ACC112 (cell line): Measurements from ENCODE around the gene LRRC46.

Experiments
- H2AFZ ChIP-seq: fragments of 200-600 bp; sonication (generic); one replicate; pipeline ENCODE4 v1.6.0; 2017; ENCODE audit warnings: antibody characterized with exemption, low read length; ENCODE audit not compliant: unreplicated experiment
- H3K27ac ChIP-seq: fragments of 200-600 bp; sonication (generic); 2 replicates; pipeline ENCODE4 v1.5.1; 2014; ENCODE audit warnings: low read depth, mild to moderate bottlenecking, antibody characterized with exemption, low read length, moderate library complexity
- H3K27me3 ChIP-seq: fragments of 200-600 bp; sonication (generic); 2 replicates; pipeline ENCODE4 v1.6.1; 2014; ENCODE audit warnings: mild to moderate bottlenecking, antibody characterized with exemption, low read length, moderate library complexity, mixed read lengths; ENCODE audit not compliant: insufficient read depth
- H3K36me3 ChIP-seq: fragments of 200-600 bp; sonication (generic); 2 replicates; pipeline ENCODE4 v1.6.1; 2016; ENCODE audit warnings: mild to moderate bottlenecking, antibody characterized with exemption, low read length, moderate library complexity, mixed read lengths; ENCODE audit not compliant: insufficient read depth
- H3K4me1 ChIP-seq: fragments of 200-600 bp; sonication (generic); one replicate; pipeline ENCODE4 v1.6.1; 2016; ENCODE audit warnings: low read length, mixed read lengths; ENCODE audit not compliant: insufficient read depth, unreplicated experiment, control insufficient read depth
- H3K4me3 ChIP-seq: fragments of 200-600 bp; sonication (generic); 2 replicates; pipeline ENCODE4 v1.5.1; 2014; ENCODE audit warnings: mild to moderate bottlenecking, low read depth, low read length
- H3K79me2 ChIP-seq: fragments of 200-600 bp; sonication (generic); one replicate; pipeline ENCODE4 v1.6.0; 2016; ENCODE audit warnings: low read length; ENCODE audit not compliant: control insufficient read depth, unreplicated experiment, insufficient read depth

The LRRC46 gene

GRCh38 chr17:47853616-47854015 lies 22.1 kb downstream of the LRRC46 start:
- Histone ChIP-seq H3K4me1 (peaks cover 10% of the 10 kb centered on the region), H2AFZ (no peak overlapping the region), H3K36me3 (no peaks in the 10 kb centered on the region), H3K79me2 (no peaks in the 10 kb centered on the region), H3K27me3 (peaks cover 83% of the 10 kb centered on the region), H3K27ac (no peak overlapping the region), H3K4me3 (no peak overlapping the region)

GRCh38 chr17:47855737-47856136 lies 24.3 kb downstream of the LRRC46 start:
- H3K27me3 ChIP-seq = peaks cover 62% of the 10 kb centered on the region
- peaks cover 10% of the 10 kb centered on the region for H3K4me1 ChIP-seq
- H3K36me3 ChIP-seq = no peaks in the 10 kb centered on the region
- H2AFZ ChIP-seq = no peak overlapping the region
- no peak overlapping the region for H3K4me3 ChIP-seq
- H3K27ac ChIP-seq = no peak overlapping the region
- no peaks in the 10 kb centered on the region for H3K79me2 ChIP-seq

DNA sequence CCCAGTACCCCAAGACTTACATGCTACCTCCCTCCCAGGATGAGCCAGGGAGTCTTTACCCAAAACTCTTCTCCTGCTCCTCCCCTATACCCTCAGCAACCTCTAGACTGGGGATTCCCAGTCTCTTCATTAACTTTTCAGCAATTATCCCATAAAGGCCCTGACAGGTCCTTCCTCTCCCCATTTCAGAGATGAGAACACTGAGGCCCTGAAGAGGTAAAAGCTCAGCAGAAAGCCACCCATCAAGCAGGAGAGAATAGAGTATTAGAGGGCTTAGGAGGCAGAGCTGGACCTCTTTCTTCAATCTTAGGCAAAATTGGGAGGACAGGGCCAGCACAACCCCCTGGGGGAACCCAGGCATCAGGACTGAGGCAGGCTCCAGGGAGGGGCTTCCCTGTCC lies 25.4 kb downstream of the LRRC46 start:
- Histone ChIP-seq H2AFZ (no peak overlapping the region), H3K36me3 (no peaks in the 10 kb centered on the region), H3K79me2 (no peaks in the 10 kb centered on the region), H3K4me3 (no peak overlapping the region), H3K27ac (no peak overlapping the region), H3K27me3 (peaks cover 52% of the 10 kb centered on the region), H3K4me1 (peaks cover 8% of the 10 kb centered on the region)

DNA sequence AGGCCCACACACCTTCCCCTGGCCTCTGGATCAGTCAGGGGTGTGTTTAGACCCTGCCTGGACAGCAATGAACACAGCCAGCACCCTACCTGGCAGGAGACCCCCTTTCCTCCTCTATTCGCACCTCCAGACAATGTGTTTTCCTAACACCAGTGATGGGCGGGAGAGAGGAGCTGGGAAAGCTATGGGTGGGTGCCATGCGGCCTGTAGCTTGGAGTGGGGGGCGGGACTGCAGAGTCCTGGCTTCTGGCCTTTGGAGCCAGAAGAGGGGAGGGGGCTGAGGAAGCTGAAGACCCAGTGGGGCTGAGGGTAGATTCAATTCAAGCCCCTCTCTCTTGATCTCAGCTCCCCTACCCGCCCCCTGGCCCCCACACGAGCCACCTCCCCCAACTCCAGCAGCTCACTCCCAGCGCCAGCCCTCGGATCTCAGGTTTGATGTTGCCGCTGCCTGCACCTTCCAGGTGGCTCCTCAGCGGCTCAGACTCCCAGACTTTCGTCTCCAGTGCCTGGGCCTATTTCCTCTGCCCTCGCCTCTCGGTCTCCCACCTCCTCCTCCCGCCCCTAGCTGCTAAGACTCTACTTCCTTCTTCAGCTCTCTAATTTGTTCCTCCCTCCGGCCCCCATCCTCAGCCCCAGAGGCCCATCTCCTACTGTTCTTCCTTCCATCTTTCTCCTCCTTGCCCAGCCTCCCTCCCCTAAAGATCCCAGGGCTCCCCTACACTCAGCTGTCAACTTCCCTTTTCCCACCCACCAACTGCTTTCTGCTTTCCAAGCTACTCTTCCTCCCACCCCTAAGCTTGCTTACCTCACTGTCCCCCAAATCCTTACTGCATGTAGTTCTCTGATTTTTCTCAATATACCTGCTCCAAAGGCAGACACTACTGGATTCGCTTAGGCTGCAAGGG lies 26.3 kb downstream of the LRRC46 start:
- H3K79me2 ChIP-seq = no peaks in the 10 kb centered on the region
- no peak overlapping the region for H3K4me3 ChIP-seq
- no peaks in the 10 kb centered on the region for H3K36me3 ChIP-seq
- no peak overlapping the region for H2AFZ ChIP-seq
- peaks cover 43% of the 10 kb centered on the region for H3K27me3 ChIP-seq
- peaks cover 6% of the 10 kb centered on the region for H3K4me1 ChIP-seq
- H3K27ac ChIP-seq = no peak overlapping the region

DNA sequence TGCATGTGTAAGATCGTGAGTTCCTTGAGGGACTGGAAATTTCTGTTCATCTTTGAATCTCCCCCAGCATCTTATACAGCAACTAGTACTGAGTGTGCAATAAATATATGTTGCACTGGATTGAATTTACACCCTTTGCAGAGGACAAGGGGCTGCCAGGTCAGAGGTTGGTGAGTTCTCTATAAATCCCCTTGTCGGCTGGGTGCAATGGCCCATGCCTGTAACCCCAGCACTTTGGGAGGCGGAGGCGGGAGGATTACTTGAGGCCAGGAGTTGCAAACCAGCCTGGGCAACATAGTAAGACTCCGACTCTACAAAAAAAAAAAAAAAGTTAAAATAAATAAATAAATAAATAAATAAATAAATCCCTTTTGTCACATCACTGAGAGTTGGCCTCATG lies 28.9 kb downstream of the LRRC46 start:
- peaks cover 11% of the 10 kb centered on the region for H3K4me1 ChIP-seq
- no peak overlapping the region for H2AFZ ChIP-seq
- peaks cover 17% of the 10 kb centered on the region for H3K27me3 ChIP-seq
- H3K27ac ChIP-seq = no peak overlapping the region
- H3K79me2 ChIP-seq = no peaks in the 10 kb centered on the region
- H3K36me3 ChIP-seq = no peaks in the 10 kb centered on the region
- H3K4me3 ChIP-seq = no peak overlapping the region

GRCh38 chr17:47862621-47863440 lies 31.4 kb downstream of the LRRC46 start:
- Histone ChIP-seq H2AFZ (peak overlapping the region; percentile 77), H3K4me3 (0 out of 2 replicates have a peak overlapping the region, but pooled peaks have one; percentile 5), H3K36me3 (no peaks in the 10 kb centered on the region), H3K27me3 (no peaks in the 10 kb centered on the region), H3K27ac (peak overlapping the region; percentile 53), H3K79me2 (no peaks in the 10 kb centered on the region), H3K4me1 (peaks cover 11% of the 10 kb centered on the region)

DNA sequence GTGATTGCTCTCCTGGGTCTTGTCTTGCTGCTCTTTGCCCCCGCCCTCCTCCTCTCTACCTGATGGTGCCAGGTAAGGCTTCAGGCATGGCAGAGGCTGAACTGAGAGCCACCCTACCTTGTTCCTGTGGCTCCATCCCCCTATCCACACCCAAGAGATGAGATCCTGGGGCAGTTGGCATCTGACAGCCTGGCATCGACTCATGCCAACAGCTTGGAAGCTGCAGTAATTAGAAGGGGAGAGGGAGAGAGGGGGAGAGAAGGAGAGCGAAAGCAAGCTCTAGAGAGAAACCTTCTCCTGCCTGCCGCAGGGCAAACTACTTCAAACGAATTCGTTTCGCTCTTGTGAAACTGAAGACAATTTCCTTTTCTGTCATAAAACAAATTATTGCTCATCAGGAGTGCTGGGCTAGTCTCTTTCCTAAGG lies 33.3 kb downstream of the LRRC46 start:
- Histone ChIP-seq H3K4me3 (no peak overlapping the region), H3K4me1 (peaks cover 11% of the 10 kb centered on the region), H3K79me2 (no peaks in the 10 kb centered on the region), H3K36me3 (no peaks in the 10 kb centered on the region), H3K27me3 (peaks cover 15% of the 10 kb centered on the region), H3K27ac (no peak overlapping the region), H2AFZ (no peak overlapping the region)

DNA sequence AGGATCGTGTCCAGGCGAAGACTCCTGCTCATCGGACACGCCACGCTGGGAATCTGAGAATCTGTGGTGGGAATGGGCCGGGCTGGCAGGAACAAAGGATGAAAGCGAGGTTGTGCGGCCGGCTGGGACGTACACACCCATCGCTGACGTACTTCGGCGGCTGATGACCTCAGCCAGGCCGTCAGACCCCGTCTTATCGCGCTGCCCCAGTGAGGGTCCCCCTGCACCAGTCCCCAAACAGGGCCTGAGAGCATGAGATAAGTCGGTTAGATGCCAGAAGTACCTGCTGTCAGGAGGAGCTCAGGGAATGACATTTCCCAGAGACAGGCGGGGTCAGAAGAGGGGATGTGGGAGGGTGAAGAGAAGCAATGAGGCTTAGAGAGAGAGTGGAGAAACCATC lies 35.5 kb downstream of the LRRC46 start:
- Histone ChIP-seq H3K4me3 (no peak overlapping the region), H2AFZ (no peak overlapping the region), H3K27ac (no peak overlapping the region), H3K79me2 (no peaks in the 10 kb centered on the region), H3K27me3 (peaks cover 35% of the 10 kb centered on the region), H3K36me3 (no peaks in the 10 kb centered on the region), H3K4me1 (peaks cover 11% of the 10 kb centered on the region)

GRCh38 chr17:47867813-47868533 lies 36.5 kb downstream of the LRRC46 start:
- H3K27ac ChIP-seq = no peak overlapping the region
- no peak overlapping the region for H2AFZ ChIP-seq
- peaks cover 45% of the 10 kb centered on the region for H3K27me3 ChIP-seq
- H3K79me2 ChIP-seq = no peaks in the 10 kb centered on the region
- H3K36me3 ChIP-seq = no peaks in the 10 kb centered on the region
- no peak overlapping the region for H3K4me3 ChIP-seq
- peaks cover 4% of the 10 kb centered on the region for H3K4me1 ChIP-seq

DNA sequence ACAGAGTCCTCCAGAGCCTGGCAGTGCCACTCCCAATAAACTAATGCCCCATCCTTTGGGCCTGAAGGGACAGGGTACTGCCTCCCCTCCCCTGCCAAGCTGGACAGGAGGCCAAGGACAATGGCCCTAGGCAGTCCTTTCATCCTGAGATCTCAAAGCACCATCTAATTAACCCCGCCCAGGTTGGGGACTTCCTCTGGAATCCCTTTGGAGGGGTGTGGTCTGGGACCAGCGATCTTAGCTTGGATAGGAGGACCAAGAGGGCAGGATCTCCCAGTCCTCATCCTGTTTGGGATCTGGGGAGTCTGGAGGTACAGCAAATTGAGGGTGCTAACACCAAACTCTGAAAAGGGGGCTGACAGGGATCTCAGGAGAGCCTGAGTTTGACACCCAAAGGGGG lies 37.6 kb downstream of the LRRC46 start:
- H3K36me3 ChIP-seq = no peaks in the 10 kb centered on the region
- H3K79me2 ChIP-seq = no peaks in the 10 kb centered on the region
- no peak overlapping the region for H3K27ac ChIP-seq
- no peak overlapping the region for H2AFZ ChIP-seq
- peaks cover 56% of the 10 kb centered on the region for H3K27me3 ChIP-seq
- H3K4me1 ChIP-seq = no peaks in the 10 kb centered on the region
- H3K4me3 ChIP-seq = no peak overlapping the region
